H9 (cell line): ENCODE data around the gene KRR1. TPM values are rescaled to one million over a fixed set of nuclear protein-coding genes. Genes with fewer than 3 reads are reported as not detected.

ENCODE experiments used
- DNase-seq: peaks from one replicate; pipeline ENCODE4 v3.0.0-alpha.2; 2017
- H2AFZ ChIP-seq: one replicate; pipeline ENCODE4 v1.6.1; 2013; ENCODE audit warnings: mild to moderate bottlenecking, low read length, control low read depth, moderate library complexity
- H2AK5ac ChIP-seq: 2 replicates; pipeline ENCODE4 v1.6.1; 2013; ENCODE audit warnings: low read length, control low read depth, mixed read lengths; ENCODE audit not compliant: insufficient read length
- H2BK120ac ChIP-seq: one replicate; pipeline ENCODE4 v1.6.1; 2013; ENCODE audit warnings: low read depth, mild to moderate bottlenecking, low read length, control low read depth, inconsistent platforms; ENCODE audit not compliant: poor library complexity, severe bottlenecking
- H2BK12ac ChIP-seq: 2 replicates; pipeline ENCODE4 v1.6.1; 2013; ENCODE audit warnings: low read length, control low read depth, mixed read lengths, low read depth; ENCODE audit not compliant: insufficient read length
- H2BK15ac ChIP-seq: 2 replicates; pipeline ENCODE4 v1.6.1; 2013; ENCODE audit warnings: low read depth, low read length, control low read depth
- H2BK20ac ChIP-seq: one replicate; pipeline ENCODE4 v1.6.1; 2013; ENCODE audit warnings: low read depth, mild to moderate bottlenecking, low read length, control low read depth, inconsistent platforms; ENCODE audit not compliant: poor library complexity, severe bottlenecking
- H2BK5ac ChIP-seq: 2 replicates; pipeline ENCODE4 v1.6.1; 2013; ENCODE audit warnings: low read length, control low read depth, mixed read lengths; ENCODE audit not compliant: insufficient read length
- H3K14ac ChIP-seq: 2 replicates; pipeline ENCODE4 v1.6.1; 2013; ENCODE audit warnings: low read length, control low read depth; ENCODE audit not compliant: insufficient read depth
- H3K18ac ChIP-seq: 2 replicates; pipeline ENCODE4 v1.6.1; 2013; ENCODE audit warnings: low read depth, mild to moderate bottlenecking, mixed read lengths, low read length, control low read depth; ENCODE audit not compliant: insufficient read length
- H3K23ac ChIP-seq: 2 replicates; pipeline ENCODE4 v1.6.1; 2013; ENCODE audit warnings: low read length, control low read depth, mixed read lengths, low read depth; ENCODE audit not compliant: insufficient read length
- H3K23me2 ChIP-seq: 2 replicates; pipeline ENCODE4 v1.6.1; 2013; ENCODE audit warnings: low read depth, mild to moderate bottlenecking, mixed read lengths, low read length, control low read depth; ENCODE audit not compliant: insufficient read length, poor library complexity, severe bottlenecking
- H3K27ac ChIP-seq: 2 replicates; pipeline ENCODE4 v1.5.1; 2013; ENCODE audit warnings: low read length, control low read depth, mixed read lengths, low read depth; ENCODE audit not compliant: insufficient read length
- H3K27me3 ChIP-seq: 2 replicates; pipeline ENCODE4 v1.6.1; 2013; ENCODE audit warnings: low read length, control low read depth, inconsistent platforms; ENCODE audit not compliant: insufficient read depth
- H3K4ac ChIP-seq: 2 replicates; pipeline ENCODE4 v1.6.1; 2013; ENCODE audit warnings: low read depth, mild to moderate bottlenecking, control low read depth, inconsistent platforms, low read length, moderate library complexity
- H3K4me1 ChIP-seq: 2 replicates; pipeline ENCODE4 v1.6.1; 2013; ENCODE audit warnings: low read length, control low read depth, inconsistent platforms; ENCODE audit not compliant: insufficient read depth
- H3K4me2 ChIP-seq: 2 replicates; pipeline ENCODE4 v1.6.1; 2013; ENCODE audit warnings: low read length, control low read depth, mixed read lengths; ENCODE audit not compliant: insufficient read length, insufficient read depth
- H3K56ac ChIP-seq: 2 replicates; pipeline ENCODE4 v1.6.1; 2013; ENCODE audit warnings: low read depth, mild to moderate bottlenecking, mixed read lengths, low read length, control low read depth; ENCODE audit not compliant: insufficient read length
- H3K79me1 ChIP-seq: 2 replicates; pipeline ENCODE4 v1.6.1; 2013; ENCODE audit warnings: low read depth, mild to moderate bottlenecking, moderate library complexity, low read length, control low read depth, inconsistent platforms; ENCODE audit not compliant: insufficient read depth, poor library complexity, severe bottlenecking
- H3K79me2 ChIP-seq: 2 replicates; pipeline ENCODE4 v1.6.1; 2013; ENCODE audit warnings: low read length, control low read depth, inconsistent platforms; ENCODE audit not compliant: insufficient read depth
- H3K9ac ChIP-seq: 2 replicates; pipeline ENCODE4 v1.6.1; 2013; ENCODE audit warnings: low read length, control low read depth, mixed read lengths; ENCODE audit not compliant: insufficient read length; ENCODE audit errors: extremely low read depth
- H3K9me3 ChIP-seq: one replicate; pipeline ENCODE4 v1.6.1; 2013; ENCODE audit warnings: low read depth, low read length, inconsistent platforms; ENCODE audit not compliant: control insufficient read depth
- H3T11ph ChIP-seq: one replicate; pipeline ENCODE4 v1.6.1; 2013; ENCODE audit warnings: mild to moderate bottlenecking, low read length, control low read depth, inconsistent platforms
- H4K20me1 ChIP-seq: one replicate; pipeline ENCODE4 v1.6.1; 2013; ENCODE audit not compliant: control insufficient read depth, insufficient read length, insufficient read depth
- H4K5ac ChIP-seq: 2 replicates; pipeline ENCODE4 v1.6.1; 2013; ENCODE audit warnings: low read depth, mild to moderate bottlenecking, mixed read lengths, low read length, control low read depth; ENCODE audit not compliant: insufficient read length
- H4K8ac ChIP-seq: replicated peaks from 2 replicates; pipeline ENCODE4 v1.6.1; 2013; ENCODE audit warnings: low read length, control low read depth, mixed read lengths, low read depth; ENCODE audit not compliant: insufficient read length
- H4K91ac ChIP-seq: 2 replicates; pipeline ENCODE4 v1.6.1; 2013; ENCODE audit warnings: low read depth, mild to moderate bottlenecking, moderate library complexity, mixed read lengths, low read length, control low read depth; ENCODE audit not compliant: insufficient read length
- H3K27ac Mint-ChIP-seq, 3 experiments: 2 replicates in 2 of 3; 3 replicates in 1 of 3; pipeline ENCODE4 v1.8.0; 2020 to 2021; ENCODE audit warnings: mixed read lengths in 3 of 3, mild to moderate bottlenecking in 1 of 3, moderate library complexity in 1 of 3
- H3K27me3 Mint-ChIP-seq: 2 replicates; pipeline ENCODE4 v1.8.0; 2021; ENCODE audit warnings: low read depth, mild to moderate bottlenecking, moderate library complexity, mixed read lengths
- H3K36me3 Mint-ChIP-seq, 3 experiments: 2 replicates in 2 of 3; 3 replicates in 1 of 3; pipeline ENCODE4 v1.8.0; 2020 to 2021; ENCODE audit warnings: low read depth in 3 of 3, mixed read lengths in 3 of 3; ENCODE audit not compliant: insufficient read depth in 1 of 3
- H3K4me1 Mint-ChIP-seq, 2 experiments: 2 replicates each; pipeline ENCODE4 v1.8.0; 2020; ENCODE audit warnings: mixed read lengths in 2 of 2
- H3K4me3 Mint-ChIP-seq, 2 experiments: 2 replicates in 1 of 2; 3 replicates in 1 of 2; pipeline ENCODE4 v1.8.0; 2020 to 2021; ENCODE audit warnings: mild to moderate bottlenecking in 2 of 2, mixed read lengths in 2 of 2, moderate library complexity in 1 of 2
- H3K9me3 Mint-ChIP-seq, 2 experiments: 2 replicates in 1 of 2; 3 replicates in 1 of 2; pipeline ENCODE4 v1.8.0; 2020; ENCODE audit warnings: mild to moderate bottlenecking in 2 of 2, mixed read lengths in 2 of 2, moderate library complexity in 1 of 2
- WGBS: extraction: QIAGEN DNeasy Blood & Tissue Kit; methylation state at CpG from one replicate; pipeline ENCODE4 v1.1.7; 2013; ENCODE audit warnings: missing lambda C conversion rate, low lambda C conversion rate, mixed read lengths; ENCODE audit not compliant: insufficient read length; ENCODE audit errors: extremely low coverage; 5-methylcytosine and 5-hydroxymethylcytosine counted together
- total RNA-seq: library from RNA; stranded (reverse); gene quantifications from 2 replicates; pipeline ENCODE4 v1.2.1, GENCODE V29; 2021
- TF ChIP-seq, protein P1 (sequence below): fragments of 200-600 bp; sonication (generic); conservative IDR thresholded peaks from 3 replicates; pipeline ENCODE4 v1.8.0; 2021; ENCODE audit warnings: antibody characterized with exemption, mild to moderate bottlenecking

The KRR1 gene
- total RNA-seq, 1 experiment from 2014 or later: 88.9 TPM

DNA sequence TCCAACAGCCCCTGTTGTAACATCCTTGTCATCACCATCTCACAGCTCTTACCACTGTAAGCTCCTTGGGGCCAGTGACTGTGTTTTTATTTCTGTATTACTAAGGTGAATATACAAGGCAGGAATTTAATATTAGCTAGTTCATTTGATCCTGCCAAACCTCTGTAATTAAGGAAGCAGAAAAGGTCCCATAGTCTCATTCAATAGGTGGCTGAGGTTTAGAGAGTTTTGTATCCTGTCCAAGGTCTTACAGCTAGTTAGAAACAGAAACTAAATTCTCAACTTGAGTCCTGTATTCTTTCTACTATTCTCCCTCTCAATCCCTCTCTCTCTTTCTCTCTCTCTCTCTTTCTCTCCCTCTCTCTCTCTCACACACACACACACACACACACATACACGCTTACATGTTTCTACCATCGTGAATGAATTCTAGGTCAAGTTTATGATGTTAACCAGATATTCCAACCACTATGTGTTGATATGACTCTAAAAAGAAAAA lies 31.4 kb downstream of the KRR1 start:
- no peak overlapping the region for H3K4me3 Mint-ChIP-seq
- no peak overlapping the region for H3K9ac ChIP-seq
- no peaks in the 10 kb centered on the region for H3K27me3 ChIP-seq
- no peaks in the 10 kb centered on the region for H3K23me2 ChIP-seq
- no peak overlapping the region for H4K8ac ChIP-seq
- H3K4me2 ChIP-seq: no peak overlapping the region
- no peak overlapping the region for H3K56ac ChIP-seq
- H2BK12ac ChIP-seq: no peak overlapping the region
- no peak overlapping the region for H3T11ph ChIP-seq
- no peaks in the 10 kb centered on the region for H3K79me1 ChIP-seq
- H2BK120ac ChIP-seq: no peak overlapping the region
- H4K91ac ChIP-seq: no peak overlapping the region
- no peak overlapping the region for H3K14ac ChIP-seq
- H3K4me1 Mint-ChIP-seq: peaks cover 11 to 20% of the 10 kb centered on the region in 2 experiments
- H3K4me1 ChIP-seq: no peaks in the 10 kb centered on the region; the same call in 1 of the 2 replicates
- WGBS: no CpG with 5 or more reads among the region's 2 CpGs
- no peak overlapping the region for H2AFZ ChIP-seq
- no peak overlapping the region for H2BK15ac ChIP-seq
- no peak overlapping the region for H3K18ac ChIP-seq
- TF ChIP-seq, protein P1, sequence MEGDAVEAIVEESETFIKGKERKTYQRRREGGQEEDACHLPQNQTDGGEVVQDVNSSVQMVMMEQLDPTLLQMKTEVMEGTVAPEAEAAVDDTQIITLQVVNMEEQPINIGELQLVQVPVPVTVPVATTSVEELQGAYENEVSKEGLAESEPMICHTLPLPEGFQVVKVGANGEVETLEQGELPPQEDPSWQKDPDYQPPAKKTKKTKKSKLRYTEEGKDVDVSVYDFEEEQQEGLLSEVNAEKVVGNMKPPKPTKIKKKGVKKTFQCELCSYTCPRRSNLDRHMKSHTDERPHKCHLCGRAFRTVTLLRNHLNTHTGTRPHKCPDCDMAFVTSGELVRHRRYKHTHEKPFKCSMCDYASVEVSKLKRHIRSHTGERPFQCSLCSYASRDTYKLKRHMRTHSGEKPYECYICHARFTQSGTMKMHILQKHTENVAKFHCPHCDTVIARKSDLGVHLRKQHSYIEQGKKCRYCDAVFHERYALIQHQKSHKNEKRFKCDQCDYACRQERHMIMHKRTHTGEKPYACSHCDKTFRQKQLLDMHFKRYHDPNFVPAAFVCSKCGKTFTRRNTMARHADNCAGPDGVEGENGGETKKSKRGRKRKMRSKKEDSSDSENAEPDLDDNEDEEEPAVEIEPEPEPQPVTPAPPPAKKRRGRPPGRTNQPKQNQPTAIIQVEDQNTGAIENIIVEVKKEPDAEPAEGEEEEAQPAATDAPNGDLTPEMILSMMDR: no peak
- no peak overlapping the region for H3K4ac ChIP-seq
- no peak overlapping the region for H2BK20ac ChIP-seq
- no peak overlapping the region for H4K5ac ChIP-seq
- DNase-seq: no peak
- no peaks in the 10 kb centered on the region for H3K36me3 Mint-ChIP-seq
- H3K27ac ChIP-seq: no peak overlapping the region
- H3K9me3 ChIP-seq: no peaks in the 10 kb centered on the region
- no peak overlapping the region for H3K23ac ChIP-seq
- H3K79me2 ChIP-seq: no peaks in the 10 kb centered on the region
- H3K27me3 Mint-ChIP-seq: no peaks in the 10 kb centered on the region
- H4K20me1 ChIP-seq: no peaks in the 10 kb centered on the region
- H3K27ac Mint-ChIP-seq: no peak overlapping the region; a peak in 1 of 7 replicates
- no peaks in the 10 kb centered on the region for H3K9me3 Mint-ChIP-seq
- H2AK5ac ChIP-seq: no peak overlapping the region
- no peak overlapping the region for H2BK5ac ChIP-seq
